ENCODE results near the gene PDE6C. TPM values are rescaled to one million over a fixed set of nuclear protein-coding genes. Genes with fewer than 3 reads are reported as not detected.

Gene PDE6C
- total RNA-seq, 1 experiment from 2014 or later: not detected

GRCh38 chr10:93598157-93598556, 14.2 kb upstream of the PDE6C start:
- H2AFZ ChIP-seq (ENCODE audit: low read length): no peak overlapping the region
- no peak overlapping the region for H4K91ac ChIP-seq (ENCODE audit: insufficient read length, low read depth, low read length)
- no peaks in the 10 kb centered on the region for H3K79me1 ChIP-seq (ENCODE audit: insufficient read depth, low read depth, low read length, poor library complexity, severe bottlenecking)
- H4K8ac ChIP-seq (replicated peaks; ENCODE audit: insufficient read length, low read depth, low read length): no peak overlapping the region
- no peaks in the 10 kb centered on the region for H3K4me1 ChIP-seq (ENCODE audit: insufficient read depth, low read length)
- no peaks in the 10 kb centered on the region for H3K9me3 ChIP-seq (ENCODE audit: control insufficient read depth, low read depth, low read length)
- H3K9ac ChIP-seq (ENCODE audit: extremely low read depth, insufficient read length, low read length): no peak overlapping the region
- no peak overlapping the region for H2BK5ac ChIP-seq (ENCODE audit: insufficient read length, low read length)
- H2BK12ac ChIP-seq (ENCODE audit: insufficient read length, low read depth, low read length): no peak overlapping the region
- H2BK20ac ChIP-seq (ENCODE audit: low read depth, low read length, poor library complexity, severe bottlenecking): no peak overlapping the region
- no peak overlapping the region for H2BK120ac ChIP-seq (ENCODE audit: low read depth, low read length, poor library complexity, severe bottlenecking)
- H4K5ac ChIP-seq (ENCODE audit: insufficient read length, low read depth, low read length): no peak overlapping the region
- no peak overlapping the region for H3K18ac ChIP-seq (ENCODE audit: insufficient read length, low read depth, low read length)
- Mint-ChIP-seq H3K36me3 (ENCODE audit: insufficient read depth in 1 of 3, low read depth in 3 of 3) (no peaks in the 10 kb centered on the region; a peak in 1 of 7 replicates), H3K27ac (no peak overlapping the region), H3K4me3 (no peak overlapping the region), H3K4me1 (peaks cover 14 to 15% of the 10 kb centered on the region in 2 experiments), H3K27me3 (ENCODE audit: low read depth) (peaks cover 63% of the 10 kb centered on the region), H3K9me3 (no peaks in the 10 kb centered on the region)
- H3K14ac ChIP-seq (ENCODE audit: insufficient read depth, low read length): no peak overlapping the region
- H3K56ac ChIP-seq (ENCODE audit: insufficient read length, low read depth, low read length): no peak overlapping the region
- no peak overlapping the region for H2BK15ac ChIP-seq (ENCODE audit: low read depth, low read length)
- no CpG with 5 or more reads among the region's 5 CpGs for WGBS (ENCODE audit: extremely low coverage, insufficient read length, low lambda C conversion rate)
- no peak overlapping the region for H3K4me2 ChIP-seq (ENCODE audit: insufficient read depth, insufficient read length, low read length)
- no peak overlapping the region for H3K23ac ChIP-seq (ENCODE audit: insufficient read length, low read depth, low read length)
- no peak overlapping the region for H3K4ac ChIP-seq (ENCODE audit: low read depth, low read length)
- no peak for DNase-seq
- H3K27ac ChIP-seq (ENCODE audit: insufficient read length, low read depth, low read length): no peak overlapping the region
- H2AK5ac ChIP-seq (ENCODE audit: insufficient read length, low read length): no peak overlapping the region
- no peaks in the 10 kb centered on the region for H4K20me1 ChIP-seq (ENCODE audit: control insufficient read depth, insufficient read depth, insufficient read length)
- H3K23me2 ChIP-seq (ENCODE audit: insufficient read length, low read depth, low read length, poor library complexity, severe bottlenecking): peaks cover 7% of the 10 kb centered on the region
- H3K79me2 ChIP-seq (ENCODE audit: insufficient read depth, low read length): no peaks in the 10 kb centered on the region
- H3T11ph ChIP-seq (ENCODE audit: low read length): no peak overlapping the region
- TF ChIP-seq, protein P1, sequence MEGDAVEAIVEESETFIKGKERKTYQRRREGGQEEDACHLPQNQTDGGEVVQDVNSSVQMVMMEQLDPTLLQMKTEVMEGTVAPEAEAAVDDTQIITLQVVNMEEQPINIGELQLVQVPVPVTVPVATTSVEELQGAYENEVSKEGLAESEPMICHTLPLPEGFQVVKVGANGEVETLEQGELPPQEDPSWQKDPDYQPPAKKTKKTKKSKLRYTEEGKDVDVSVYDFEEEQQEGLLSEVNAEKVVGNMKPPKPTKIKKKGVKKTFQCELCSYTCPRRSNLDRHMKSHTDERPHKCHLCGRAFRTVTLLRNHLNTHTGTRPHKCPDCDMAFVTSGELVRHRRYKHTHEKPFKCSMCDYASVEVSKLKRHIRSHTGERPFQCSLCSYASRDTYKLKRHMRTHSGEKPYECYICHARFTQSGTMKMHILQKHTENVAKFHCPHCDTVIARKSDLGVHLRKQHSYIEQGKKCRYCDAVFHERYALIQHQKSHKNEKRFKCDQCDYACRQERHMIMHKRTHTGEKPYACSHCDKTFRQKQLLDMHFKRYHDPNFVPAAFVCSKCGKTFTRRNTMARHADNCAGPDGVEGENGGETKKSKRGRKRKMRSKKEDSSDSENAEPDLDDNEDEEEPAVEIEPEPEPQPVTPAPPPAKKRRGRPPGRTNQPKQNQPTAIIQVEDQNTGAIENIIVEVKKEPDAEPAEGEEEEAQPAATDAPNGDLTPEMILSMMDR (conservative IDR thresholded peaks at IDR 0.05): no peak
- H3K27me3 ChIP-seq (ENCODE audit: insufficient read depth, low read length): peaks cover 24% of the 10 kb centered on the region

Measured in H9 (cell line).